ENCODE measurements around the gene KDM2B. TPM values are rescaled to one million over a fixed set of nuclear protein-coding genes. Genes with fewer than 3 reads are reported as not detected.
A peak's percentile ranks its signal among the peaks of the same experiment; 100 is the strongest.

Gene KDM2B
- total and polyA plus RNA-seq, 2 donors from 2014 or later = 6.2 to 19.7 TPM

- peak; percentile 91 to 96 (median 93) for DNase-seq
- no peak for FAIRE-seq
- Histone ChIP-seq H3K4me3 (ENCODE audit: low read length in 3 of 3) (peak overlapping the region; percentile 57 to 64 (median 58)), H3K27me3 (ENCODE audit: control insufficient read depth, insufficient read depth, low read length) (no peaks in the 10 kb centered on the region), H3K9me3 (ENCODE audit: control insufficient read depth in 2 of 3, insufficient read depth in 1 of 3, low read length in 3 of 3) (no peaks in the 10 kb centered on the region), H3K27ac (ENCODE audit: low read depth in 2 of 2, low read length in 2 of 2) (peak overlapping the region; percentile 90 to 94), H3K36me3 (ENCODE audit: control insufficient read depth in 2 of 3, insufficient read depth in 3 of 3, low read length in 3 of 3) (peaks cover 1 to 3% (median 1%) of the 10 kb centered on the region in 3 donors), H3K4me1 (ENCODE audit: control insufficient read depth in 2 of 3, insufficient read depth in 2 of 3, low read depth in 1 of 3, low read length in 3 of 3) (peaks cover 3 to 24% (median 17%) of the 10 kb centered on the region in 3 donors), H3K9ac (ENCODE audit: low read length in 3 of 3) (peak overlapping the region; percentile 18 to 77 (median 60))
- no peak for TF ChIP-seq CTCF (IDR thresholded peaks at IDR 0.05; ENCODE audit: borderline replicate concordance, extremely low read depth, insufficient read depth)
- intact Hi-C loops (cut with DNase I) = no loop called here
Measured at GRCh38 chr12:121536054-121536898, 44.5 kb downstream of the KDM2B start.

GRCh38 chr12:121535150-121536053, 45.4 kb downstream of the KDM2B start:
- no peaks in the 10 kb centered on the region for H3K9me3 ChIP-seq (ENCODE audit: control insufficient read depth in 2 of 3, insufficient read depth in 1 of 3, low read length in 3 of 3)
- peak overlapping the region; percentile 57 to 64 (median 58) for H3K4me3 ChIP-seq (ENCODE audit: low read length in 3 of 3)
- no peak for FAIRE-seq
- H3K4me1 ChIP-seq (ENCODE audit: control insufficient read depth in 2 of 3, insufficient read depth in 2 of 3, low read depth in 1 of 3, low read length in 3 of 3) = peaks cover 3 to 30% (median 21%) of the 10 kb centered on the region in 3 donors
- TF ChIP-seq CTCF (IDR thresholded peaks at IDR 0.05; ENCODE audit: borderline replicate concordance, extremely low read depth, insufficient read depth) = no peak
- peaks cover 2 to 5% (median 2%) of the 10 kb centered on the region in 3 donors for H3K36me3 ChIP-seq (ENCODE audit: control insufficient read depth in 2 of 3, insufficient read depth in 3 of 3, low read length in 3 of 3)
- H3K27me3 ChIP-seq (ENCODE audit: control insufficient read depth, insufficient read depth, low read length) = no peaks in the 10 kb centered on the region
- peak in 3 of 5 donors; percentile 27 to 61 (median 55) for DNase-seq
- intact Hi-C loops (cut with DNase I) = no loop called here
- H3K27ac ChIP-seq (ENCODE audit: low read depth in 2 of 2, low read length in 2 of 2) = peak overlapping the region; percentile 90 to 94
- peak overlapping the region; percentile 18 to 77 (median 39) for H3K9ac ChIP-seq (ENCODE audit: low read length in 3 of 3)

- intact Hi-C loops (cut with DNase I) = no loop called here
- Histone ChIP-seq H3K9me3 (ENCODE audit: control insufficient read depth in 2 of 3, insufficient read depth in 1 of 3, low read length in 3 of 3) (no peaks in the 10 kb centered on the region), H3K36me3 (ENCODE audit: control insufficient read depth in 2 of 3, insufficient read depth in 3 of 3, low read length in 3 of 3) (peaks cover 2 to 5% (median 2%) of the 10 kb centered on the region in 3 donors), H3K27ac (ENCODE audit: low read depth in 2 of 2, low read length in 2 of 2) (no peak overlapping the region), H3K4me1 (ENCODE audit: control insufficient read depth in 2 of 3, insufficient read depth in 2 of 3, low read depth in 1 of 3, low read length in 3 of 3) (peaks cover 3 to 30% (median 21%) of the 10 kb centered on the region in 3 donors), H3K9ac (ENCODE audit: low read length in 3 of 3) (no peak overlapping the region), H3K27me3 (ENCODE audit: control insufficient read depth, insufficient read depth, low read length) (no peaks in the 10 kb centered on the region), H3K4me3 (ENCODE audit: low read length in 3 of 3) (no peak overlapping the region)
- TF ChIP-seq CTCF (IDR thresholded peaks at IDR 0.05; ENCODE audit: borderline replicate concordance, extremely low read depth, insufficient read depth) = no peak
- no peak for FAIRE-seq
- DNase-seq = peak in 3 of 5 donors; percentile 24 to 45 (median 28)
Measured at GRCh38 chr12:121534495-121535148, 46.2 kb downstream of the KDM2B start.

All from kidney (tissue), 14 donors.